NCI-H748 treated with DMSO at 0.1 percent for 48 hours (cell line): Measurements from ENCODE around the gene RAD23B.

Experiments used
- DNase-seq: peaks from one replicate; lab custom pipeline; 2025; lab: John Stamatoyannopoulos, UW

RAD23B gene

DNA sequence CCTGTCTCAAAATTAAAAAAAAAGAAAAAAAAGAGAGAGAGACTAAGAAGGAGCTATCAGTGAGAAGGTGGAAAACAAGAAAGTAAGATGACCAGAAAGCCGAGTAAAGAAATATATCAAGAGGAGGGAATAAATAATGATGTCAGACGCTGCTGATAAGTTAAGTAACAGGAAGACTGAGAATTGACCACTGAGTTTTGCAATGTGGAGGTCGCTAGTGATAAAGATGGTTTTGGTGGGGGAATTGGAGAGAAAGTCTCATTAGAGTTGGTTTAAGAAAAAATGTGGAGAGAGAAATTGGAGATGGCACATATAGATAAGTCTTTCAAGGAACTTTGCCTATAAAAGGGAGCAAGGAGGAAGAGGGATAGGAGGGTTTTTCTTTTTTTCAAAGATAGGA lies 91.9 kb downstream of the RAD23B start:
- DNase-seq: no peak

GRCh38 chr9:107375651-107376369 lies 92.7 kb downstream of the RAD23B start:
- no peak for DNase-seq

- no peak for DNase-seq
Observed at GRCh38 chr9:107378006-107378405, 94.9 kb downstream of the RAD23B start.
